Fibroblast of mammary gland (primary cell): Measurements from ENCODE around the gene SKIC8.

Experiments used
- DNase-seq: peaks from one replicate; pipeline ENCODE4 v3.0.0-alpha.2; 2010; ENCODE audit warnings: low read depth
- H3K4me3 ChIP-seq: 2 replicates; pipeline ENCODE4 v1.5.1; 2011; ENCODE audit warnings: low read depth, mild to moderate bottlenecking, low read length, moderate library complexity; ENCODE audit not compliant: control insufficient read depth
- TF ChIP-seq, protein P1 (sequence below): conservative IDR thresholded peaks from 2 replicates; pipeline ENCODE4 v1.5.1; 2011; ENCODE audit warnings: low read depth, low read length, inconsistent platforms; ENCODE audit not compliant: control insufficient read depth, insufficient read depth

The SKIC8 gene

DNA sequence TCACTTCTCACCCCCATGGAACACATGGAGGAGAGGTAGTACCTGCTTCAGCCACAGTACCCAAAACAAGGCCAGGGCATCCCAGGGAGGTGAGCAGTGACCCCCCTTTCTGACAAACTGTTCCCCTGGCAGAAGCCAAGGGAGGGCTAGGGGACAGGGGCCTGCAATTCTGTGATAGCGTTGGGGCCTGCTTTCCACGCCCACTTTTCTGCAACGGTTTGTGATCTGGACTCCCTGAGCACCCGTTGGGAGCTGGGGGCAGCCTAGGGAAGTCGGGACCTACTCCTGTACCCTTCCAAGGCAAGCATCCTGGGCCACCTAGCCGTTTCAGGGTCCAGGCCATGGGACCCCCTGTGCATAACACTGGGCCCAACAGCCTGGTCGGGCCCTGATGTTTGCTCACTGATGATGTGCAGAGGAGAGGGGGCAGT lies 36.0 kb downstream of the SKIC8 start:
- no peak for DNase-seq
- TF ChIP-seq, protein P1, sequence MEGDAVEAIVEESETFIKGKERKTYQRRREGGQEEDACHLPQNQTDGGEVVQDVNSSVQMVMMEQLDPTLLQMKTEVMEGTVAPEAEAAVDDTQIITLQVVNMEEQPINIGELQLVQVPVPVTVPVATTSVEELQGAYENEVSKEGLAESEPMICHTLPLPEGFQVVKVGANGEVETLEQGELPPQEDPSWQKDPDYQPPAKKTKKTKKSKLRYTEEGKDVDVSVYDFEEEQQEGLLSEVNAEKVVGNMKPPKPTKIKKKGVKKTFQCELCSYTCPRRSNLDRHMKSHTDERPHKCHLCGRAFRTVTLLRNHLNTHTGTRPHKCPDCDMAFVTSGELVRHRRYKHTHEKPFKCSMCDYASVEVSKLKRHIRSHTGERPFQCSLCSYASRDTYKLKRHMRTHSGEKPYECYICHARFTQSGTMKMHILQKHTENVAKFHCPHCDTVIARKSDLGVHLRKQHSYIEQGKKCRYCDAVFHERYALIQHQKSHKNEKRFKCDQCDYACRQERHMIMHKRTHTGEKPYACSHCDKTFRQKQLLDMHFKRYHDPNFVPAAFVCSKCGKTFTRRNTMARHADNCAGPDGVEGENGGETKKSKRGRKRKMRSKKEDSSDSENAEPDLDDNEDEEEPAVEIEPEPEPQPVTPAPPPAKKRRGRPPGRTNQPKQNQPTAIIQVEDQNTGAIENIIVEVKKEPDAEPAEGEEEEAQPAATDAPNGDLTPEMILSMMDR: no peak
- no peak overlapping the region for H3K4me3 ChIP-seq

DNA sequence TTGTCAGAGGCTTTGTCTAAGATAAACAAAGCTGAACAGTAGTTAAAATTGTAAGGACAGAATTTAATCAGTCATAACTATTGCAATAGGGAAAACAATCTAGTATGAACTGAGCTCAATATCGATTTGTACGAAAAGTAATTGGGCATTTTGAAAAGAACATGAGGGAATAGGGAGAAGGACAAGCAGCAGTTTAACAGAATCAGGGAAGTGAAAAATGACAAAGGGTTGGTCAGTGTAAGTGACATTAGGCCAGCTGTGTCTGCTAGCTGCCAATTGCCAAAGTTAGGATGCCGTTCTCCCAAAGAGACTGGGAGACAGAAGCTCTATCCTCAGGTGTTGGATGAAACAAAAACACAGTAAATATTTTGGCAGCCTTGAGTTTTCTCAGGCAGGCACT lies 38.3 kb downstream of the SKIC8 start:
- DNase-seq: no peak
- TF ChIP-seq, protein P1: no peak
- H3K4me3 ChIP-seq: no peak overlapping the region

DNA sequence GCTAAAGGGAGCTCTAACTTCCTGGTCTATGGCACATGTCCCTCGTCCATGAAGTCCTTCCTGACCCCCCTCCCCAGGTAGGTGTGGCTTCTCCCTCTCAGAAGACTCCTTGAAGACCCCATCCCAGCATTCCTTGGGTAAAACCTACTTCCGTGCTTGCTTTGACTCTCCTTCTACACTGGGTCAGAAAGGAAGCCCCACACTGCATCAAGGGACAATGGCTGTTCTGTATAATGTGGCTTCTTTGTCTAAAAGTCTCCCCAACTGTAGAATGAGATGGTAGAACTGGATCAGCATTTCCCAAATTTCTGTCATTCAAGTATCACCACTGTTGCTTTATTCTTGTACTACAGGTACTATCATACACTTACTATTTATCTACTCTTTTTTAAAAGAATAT lies 38.9 kb downstream of the SKIC8 start:
- TF ChIP-seq, protein P1: no peak
- DNase-seq: no peak
- no peak overlapping the region for H3K4me3 ChIP-seq

DNA sequence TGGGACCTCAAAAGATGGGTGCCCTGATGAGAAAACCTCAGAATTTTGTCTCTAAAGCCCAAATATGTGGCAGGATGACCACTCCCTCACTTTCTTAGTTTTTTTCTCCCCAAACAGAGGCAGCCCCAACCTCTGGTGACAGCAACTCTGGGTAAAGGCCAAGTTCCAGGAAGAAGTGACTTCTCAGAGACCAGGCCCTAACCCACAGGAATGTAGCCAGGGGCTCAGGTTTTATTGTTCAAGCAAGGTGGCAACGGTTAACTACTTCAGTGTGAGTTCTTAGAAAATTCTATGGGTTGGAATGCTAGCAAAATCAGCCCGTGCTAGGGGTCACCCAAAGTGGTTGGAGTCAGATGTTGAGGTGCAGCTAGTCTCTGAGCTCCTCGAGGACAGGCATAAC lies 40.2 kb downstream of the SKIC8 start:
- TF ChIP-seq, protein P1: no peak
- DNase-seq: no peak
- H3K4me3 ChIP-seq: no peak overlapping the region

DNA sequence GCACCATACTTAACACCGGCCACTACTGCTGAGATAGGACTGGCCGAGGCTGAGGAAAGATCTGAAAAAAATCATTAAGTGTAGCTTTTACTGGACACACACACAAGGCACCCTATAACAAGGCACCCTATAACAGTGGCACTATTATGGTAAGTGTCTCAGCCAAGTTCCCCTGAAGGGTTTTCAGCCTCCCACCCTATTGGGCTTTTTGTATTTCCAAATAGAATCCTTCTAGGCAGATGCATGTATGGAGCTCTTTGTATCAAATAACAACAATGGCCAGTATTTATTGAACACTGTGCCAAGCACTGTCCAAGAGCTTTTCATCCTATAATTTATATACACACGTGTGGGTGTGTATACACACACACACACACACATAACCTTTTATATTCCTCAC lies 41.7 kb downstream of the SKIC8 start:
- TF ChIP-seq, protein P1: no peak
- DNase-seq: no peak

DNA sequence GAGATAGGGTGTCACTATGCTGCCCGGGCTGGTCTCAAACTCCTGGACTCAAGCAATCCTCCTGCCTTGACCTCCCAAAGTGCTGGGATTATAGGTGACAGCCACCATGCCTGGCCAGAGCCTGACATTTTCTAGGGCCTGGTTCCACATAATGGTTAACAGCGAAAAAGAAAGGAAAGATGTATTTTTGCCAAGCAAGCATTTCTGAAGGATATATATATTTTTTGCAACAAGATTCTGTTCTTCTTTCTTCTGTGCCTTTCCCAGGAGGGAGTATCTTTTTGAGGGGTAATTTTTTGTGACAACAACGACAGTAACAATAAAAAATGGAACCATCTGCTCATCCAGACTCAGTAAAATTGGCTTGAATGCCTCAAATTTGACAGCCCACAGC lies 43.4 kb downstream of the SKIC8 start:
- DNase-seq: no peak
- H3K4me3 ChIP-seq: no peak overlapping the region
- TF ChIP-seq, protein P1: no peak

More for the DNA sequence above, 41.7 kb downstream of the SKIC8 start:
- no peak overlapping the region for H3K4me3 ChIP-seq

DNA sequence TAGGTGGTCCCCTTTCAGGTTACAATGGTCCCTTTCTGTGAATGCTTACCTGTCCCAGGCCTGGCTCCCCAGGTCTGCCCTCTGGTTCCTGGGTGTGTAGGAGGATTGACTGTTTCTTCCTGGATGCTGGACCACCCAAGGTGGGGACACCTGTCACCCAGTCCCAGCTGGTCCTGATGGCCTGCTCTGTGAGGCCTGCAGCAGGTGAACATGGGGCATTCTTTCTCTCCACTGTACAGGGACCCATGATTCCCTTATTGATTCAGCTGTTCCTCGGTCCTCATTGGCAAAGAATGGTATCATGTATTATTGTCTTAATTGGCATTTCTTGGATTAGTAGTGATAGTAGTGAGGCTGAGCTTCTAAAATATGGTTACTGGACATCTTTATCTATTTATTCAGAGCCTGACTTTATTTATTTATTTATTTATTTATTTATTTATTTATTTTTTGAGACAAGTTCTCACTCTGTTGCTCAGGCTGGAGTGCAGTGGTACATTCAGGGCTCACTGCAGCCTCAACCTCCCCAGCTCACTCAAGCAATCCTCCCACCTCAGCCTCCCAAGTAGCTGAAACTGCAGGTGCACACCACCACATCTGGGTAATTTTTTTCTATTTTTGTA lies 43.9 kb downstream of the SKIC8 start:
- DNase-seq: no peak
- H3K4me3 ChIP-seq: no peak overlapping the region
- TF ChIP-seq, protein P1: no peak
